ENCODE data around the gene UBAP2.

Gene UBAP2

DNA sequence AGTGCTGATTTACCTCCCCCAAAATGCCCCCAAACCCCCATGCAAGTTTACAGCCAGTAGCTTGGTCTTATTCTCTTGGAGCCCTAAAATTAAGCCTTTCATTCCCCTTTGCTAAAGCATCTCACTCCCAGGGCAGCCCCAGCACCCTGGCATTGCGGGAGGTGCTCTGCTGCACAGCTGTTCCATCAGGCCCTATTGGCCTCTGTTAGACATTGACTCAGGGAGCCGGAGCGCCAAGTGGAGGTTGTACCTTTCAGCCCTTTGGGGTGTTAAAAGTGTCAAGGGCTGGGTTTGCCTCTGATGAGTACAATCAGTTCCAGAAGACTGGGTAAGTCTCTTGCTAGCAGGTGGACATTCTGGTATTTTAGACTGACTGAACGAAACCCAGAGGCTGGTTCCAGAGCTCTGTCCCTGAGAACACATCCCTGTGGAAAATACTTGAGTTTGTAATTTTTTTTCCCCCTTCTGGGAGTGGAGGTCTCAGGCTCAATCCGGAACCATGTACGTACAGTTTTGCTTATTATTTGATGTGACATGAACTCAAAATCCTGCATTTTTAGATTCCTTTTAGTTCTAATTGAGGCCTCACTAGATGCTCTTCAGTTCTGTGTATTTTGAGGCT, 129.3 kb downstream of the UBAP2 start:
- no peak for DNase-seq

DNA sequence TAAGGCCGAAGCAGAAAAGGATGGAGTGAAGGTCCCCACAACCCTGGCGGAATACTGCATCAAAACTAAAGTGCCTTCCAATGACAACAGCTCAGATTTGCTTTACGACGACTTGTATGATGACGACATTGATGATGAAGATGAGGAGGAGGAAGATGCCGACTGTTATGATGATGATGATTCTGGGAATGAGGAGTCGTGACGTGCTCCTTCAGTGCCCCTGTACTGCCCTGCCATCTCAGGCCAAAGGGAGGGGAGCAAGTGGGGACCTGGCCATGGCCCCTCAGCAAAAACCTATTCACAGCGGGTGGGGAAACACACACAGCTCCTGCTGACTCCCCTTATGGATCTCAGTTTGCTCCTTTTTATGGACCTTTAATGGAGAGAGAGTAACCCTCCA, 131.7 kb downstream of the UBAP2 start:
- no peak for DNase-seq

GRCh38 chr9:33914887-33915628, 133.6 kb downstream of the UBAP2 start:
- no peak for DNase-seq

DNA sequence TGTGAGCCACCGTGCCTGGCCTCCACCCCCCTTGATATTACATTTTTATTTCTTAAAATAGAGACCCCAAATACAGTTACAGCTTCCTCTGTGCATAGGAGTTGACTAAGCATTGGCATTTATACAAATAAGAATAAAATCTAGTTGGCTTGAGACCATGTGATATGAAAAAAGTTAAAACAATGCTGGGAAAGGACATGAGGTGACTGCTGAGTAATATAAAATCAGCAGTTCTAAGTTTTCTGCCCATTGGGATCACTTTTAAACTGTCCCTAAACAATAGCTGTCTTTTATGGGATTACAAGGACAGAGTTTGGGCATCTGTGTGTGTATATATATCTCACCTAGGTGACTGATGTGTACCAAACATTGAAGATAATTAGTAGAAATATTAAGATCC, 135.1 kb downstream of the UBAP2 start:
- DNase-seq, result no peak

GRCh38 chr9:33908749-33909148, 139.9 kb downstream of the UBAP2 start:
- DNase-seq, result no peak

DNA sequence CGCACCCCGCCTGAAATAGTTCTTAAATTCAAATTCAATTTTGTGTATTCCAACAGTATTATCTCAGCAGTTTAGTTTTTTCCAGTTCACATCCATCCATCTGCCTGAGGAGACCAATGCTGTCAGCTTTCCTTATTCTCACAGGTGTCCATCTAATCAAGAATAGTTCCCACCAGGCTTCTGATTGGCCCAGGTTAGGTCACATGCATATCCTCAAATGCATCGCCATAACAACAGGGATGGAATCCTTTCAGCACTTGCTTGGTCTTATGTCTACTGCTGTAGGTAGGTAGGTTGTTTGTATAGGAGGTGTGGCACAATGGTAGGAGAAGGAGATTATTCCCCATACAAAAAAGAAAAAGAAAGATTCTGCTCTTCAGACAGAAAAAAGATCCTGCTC, 140.6 kb downstream of the UBAP2 start:
- no peak for DNase-seq

DNA sequence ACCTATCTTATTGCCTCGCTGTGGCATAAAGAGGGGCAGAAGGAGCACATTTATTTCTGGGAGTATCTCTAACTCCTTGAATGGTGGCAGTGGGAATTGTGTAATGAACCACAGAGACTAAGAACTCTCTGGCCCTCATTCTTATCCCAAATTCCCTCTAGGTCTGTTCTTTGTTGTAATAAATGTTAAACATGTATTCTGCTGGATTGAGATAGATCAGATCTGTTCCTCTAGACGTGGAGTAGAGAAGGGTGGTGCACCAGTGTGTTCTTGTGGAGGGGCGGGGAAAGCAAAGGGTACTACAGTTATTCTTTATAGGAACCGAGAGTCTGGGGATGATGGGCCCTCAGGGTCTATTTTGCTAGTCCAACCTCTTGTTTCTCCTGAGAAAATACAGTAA, 141.3 kb downstream of the UBAP2 start:
- no peak for DNase-seq

- no peak for DNase-seq
These were observed 141.9 kb downstream of the UBAP2 start for GRCh38 chr9:33906769-33907168.

DNA sequence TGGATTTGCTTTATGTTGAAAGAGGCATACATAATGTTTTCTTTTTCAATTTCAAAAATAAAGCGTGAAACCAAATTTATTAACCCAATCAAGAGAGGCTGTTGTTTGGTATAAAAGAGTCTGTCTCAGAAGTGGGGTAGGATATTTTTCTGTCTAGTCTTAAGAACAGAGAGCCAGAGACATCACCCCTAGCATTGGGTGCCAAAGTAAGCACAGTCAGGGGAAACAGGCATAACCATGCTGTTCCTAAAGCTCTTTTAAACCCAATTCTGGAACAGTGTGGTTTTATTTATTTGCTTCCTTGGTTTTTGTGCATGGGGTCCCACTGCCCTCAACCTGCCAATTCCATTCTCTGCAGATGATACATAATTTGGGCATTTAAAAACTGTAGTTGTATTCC, 143.6 kb downstream of the UBAP2 start:
- no peak for DNase-seq

GRCh38 chr9:33903157-33903780, 145.4 kb downstream of the UBAP2 start:
- no peak for DNase-seq

DNA sequence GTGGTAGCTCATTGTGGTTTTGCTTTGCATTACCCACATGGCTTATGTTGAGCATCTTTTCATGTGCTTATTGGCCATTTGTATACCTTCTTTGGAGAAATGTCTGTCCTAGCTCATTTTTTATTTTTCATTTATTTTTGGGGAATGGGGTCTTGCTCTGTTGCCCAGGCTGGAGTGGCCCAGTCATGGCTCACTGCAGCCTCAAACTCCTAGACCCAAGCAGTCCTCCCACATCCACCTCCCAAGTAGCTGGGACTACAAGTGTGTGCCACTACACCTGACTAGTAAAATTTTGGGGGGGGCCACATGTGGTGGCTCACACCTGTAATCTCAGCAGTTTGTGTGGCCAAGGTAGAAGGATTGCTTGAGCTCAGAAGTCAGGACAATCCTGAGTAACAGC, 154.4 kb downstream of the UBAP2 start:
- no peak for DNase-seq

DNA sequence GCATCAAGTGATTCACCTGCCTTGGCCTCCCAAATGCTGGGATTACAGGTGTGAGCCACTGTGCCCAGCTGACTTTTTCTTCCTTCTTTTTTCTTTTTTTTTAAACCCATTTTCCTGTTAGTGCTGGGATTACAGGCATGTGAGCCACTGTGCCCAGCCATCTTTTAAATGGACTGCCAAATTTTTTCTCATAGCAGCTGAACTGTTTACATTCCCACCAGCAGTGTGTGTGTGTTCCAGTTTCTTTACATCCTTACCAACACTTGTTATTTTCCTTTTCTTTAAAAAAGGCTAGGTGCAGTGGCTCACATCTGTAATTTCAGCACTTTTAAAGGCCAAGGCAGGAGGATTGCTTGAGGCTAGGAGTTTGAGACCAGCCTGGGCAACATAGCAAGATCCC, 154.8 kb downstream of the UBAP2 start:
- no peak for DNase-seq

DNA sequence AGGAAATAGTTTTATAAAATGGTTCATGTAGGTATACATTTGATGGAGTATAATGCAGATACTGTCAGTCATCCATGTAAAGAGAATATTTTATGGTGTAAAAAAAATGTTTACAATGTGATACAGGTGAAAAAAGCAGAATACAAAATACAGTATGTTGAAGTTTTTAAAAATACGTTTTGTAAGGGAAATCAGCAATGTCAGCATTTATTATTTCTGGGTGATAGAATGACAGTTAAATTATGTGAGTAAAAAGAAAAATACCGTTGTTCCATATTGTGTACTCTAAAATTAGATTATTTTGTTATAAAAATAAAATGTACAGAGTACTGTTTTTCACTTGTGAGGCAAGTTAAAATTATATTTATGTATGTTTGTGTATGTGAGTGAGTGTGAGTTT, 162.7 kb downstream of the UBAP2 start:
- no peak for DNase-seq

- DNase-seq, result peak; percentile 53
These were observed 163.6 kb downstream of the UBAP2 start for GRCh38 chr9:33884856-33885701.

- no peak for DNase-seq
These were observed 167.1 kb downstream of the UBAP2 start for GRCh38 chr9:33881635-33882034.

DNA sequence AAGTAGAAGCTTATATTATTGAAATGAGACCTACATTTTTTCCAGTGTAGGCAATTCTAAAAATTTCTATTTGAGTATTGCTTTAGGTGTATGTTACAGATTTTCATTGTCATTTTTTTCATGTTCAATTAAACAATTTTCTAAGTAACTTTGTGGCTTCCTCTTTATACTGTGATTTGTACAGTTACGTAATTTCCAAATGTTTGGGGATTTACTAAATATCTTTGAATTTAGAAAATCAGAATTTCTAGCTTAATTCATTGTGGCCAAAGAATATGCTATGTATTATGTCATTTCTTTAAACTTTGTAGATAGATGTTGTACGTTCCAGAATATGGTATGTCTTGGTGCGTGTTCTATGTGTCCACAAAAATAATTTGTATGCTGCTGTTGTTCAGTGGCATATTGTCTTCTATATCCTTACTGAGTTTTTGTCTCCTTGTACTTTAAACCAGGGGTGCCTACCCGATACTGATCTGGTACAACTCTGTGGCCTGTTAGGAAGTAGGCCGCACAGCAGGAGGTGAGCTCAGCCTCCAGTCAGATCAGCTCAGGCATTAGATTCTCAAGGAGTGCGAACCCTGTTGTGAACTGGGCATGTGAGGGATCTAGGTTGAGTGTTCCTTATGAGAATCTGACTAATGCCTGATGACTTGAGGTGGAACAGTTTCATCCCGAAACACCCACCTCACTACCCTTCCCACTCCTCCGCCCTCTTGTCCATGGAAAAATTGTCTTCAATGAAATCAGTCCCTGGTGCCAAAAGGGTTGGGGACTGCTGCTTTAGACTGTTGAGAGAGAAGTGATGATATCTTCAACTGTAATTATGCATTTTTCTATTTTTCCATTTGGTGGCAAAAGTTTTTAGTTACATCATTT, 168.2 kb downstream of the UBAP2 start:
- no peak for DNase-seq

DNA sequence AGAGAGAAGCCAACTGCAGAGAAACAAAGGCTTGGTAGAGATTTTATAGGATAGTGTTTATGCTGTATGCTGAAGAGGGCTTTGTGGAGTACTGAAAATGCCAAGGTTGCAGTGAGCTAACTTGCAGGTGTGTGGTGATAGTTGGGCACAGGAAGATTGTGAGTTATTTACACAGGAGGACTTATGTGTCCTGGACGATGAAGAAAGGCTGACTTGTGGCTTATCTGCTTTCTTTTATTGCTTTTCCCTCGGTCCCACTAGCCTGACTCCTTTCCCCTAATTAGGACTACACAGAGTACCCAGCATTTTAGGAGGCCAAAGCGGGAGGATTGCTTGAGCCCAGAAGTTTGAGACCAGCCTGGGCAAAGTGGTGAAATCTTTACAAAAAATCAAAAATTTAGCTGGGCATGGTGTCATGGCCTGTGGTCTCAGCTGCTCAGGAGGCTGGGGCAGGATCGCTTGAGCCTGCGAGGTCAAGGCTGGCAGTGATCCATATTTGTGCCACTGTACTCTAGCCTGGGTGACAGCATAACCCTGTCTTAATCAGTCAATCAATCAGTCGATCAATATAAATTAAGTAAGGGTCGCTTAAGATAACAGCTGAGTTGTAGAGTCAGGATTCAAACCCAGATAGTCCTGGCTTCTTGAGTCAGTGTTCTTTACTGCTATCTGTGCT, 169.9 kb downstream of the UBAP2 start:
- no peak for DNase-seq

DNA sequence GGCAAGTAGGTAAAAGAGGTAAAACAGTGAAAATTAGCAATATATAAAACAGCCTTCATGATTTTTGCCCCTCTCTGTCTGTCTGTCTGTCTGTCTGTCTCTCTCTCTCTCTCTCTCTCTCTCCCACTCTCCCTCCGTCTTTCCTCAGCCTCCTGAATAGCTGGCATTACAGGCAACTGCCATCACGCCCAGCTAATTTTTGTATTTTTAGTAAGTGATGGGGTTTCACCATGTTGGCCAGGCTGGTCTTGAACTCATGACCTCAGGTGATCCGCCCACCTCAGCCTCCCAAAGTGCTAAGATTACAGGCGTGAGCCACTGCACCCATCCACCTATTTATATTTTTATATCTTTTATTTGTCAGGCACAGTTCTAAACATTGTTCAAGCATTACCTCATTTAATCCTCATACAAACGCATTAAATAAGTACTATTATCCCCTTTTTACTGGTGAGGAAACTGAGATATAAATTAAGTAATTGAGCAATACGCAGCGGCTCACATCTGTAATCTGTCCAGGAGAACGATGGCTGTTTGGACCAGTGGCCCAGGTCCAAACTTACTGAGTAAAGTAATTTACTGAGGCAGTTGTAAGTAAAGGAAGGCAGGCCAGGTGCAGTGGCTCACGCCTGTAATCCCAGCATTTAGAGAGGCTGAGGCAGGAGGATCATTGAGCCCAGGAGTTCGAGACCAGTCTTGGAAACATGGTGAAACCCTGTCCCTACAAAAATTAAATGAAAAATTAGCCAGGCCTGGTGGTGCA, 170.8 kb downstream of the UBAP2 start:
- no peak for DNase-seq

All from fibroblast of skin of scalp (primary cell).